HL-60 (cell line): Measurements from ENCODE around the gene RAB8A.

Source experiments
- DNase-seq, 2 experiments: peaks; one replicate each; pipeline ENCODE4 v3.0.0-alpha.2; 2010 to 2020; ENCODE audit warnings: low read depth in 1 of 2, low spot score in 1 of 2
- H3K27ac ChIP-seq: fragments of 250-450 bp; sonication (Bioruptor Pico); replicated peaks from 2 replicates; pipeline ENCODE4 v1.5.1; 2020; ENCODE audit warnings: mild to moderate bottlenecking, moderate library complexity
- H3K27me3 ChIP-seq: fragments of 250-450 bp; sonication (Bioruptor Pico); 2 replicates; pipeline ENCODE4 v1.5.1; 2021; ENCODE audit warnings: mild to moderate bottlenecking, moderate library complexity; ENCODE audit not compliant: insufficient read depth, poor library complexity, severe bottlenecking
- H3K4me3 ChIP-seq: replicated peaks from 2 replicates; pipeline ENCODE4 v1.5.1; 2011; ENCODE audit warnings: mild to moderate bottlenecking, control low read depth, low read length; ENCODE audit not compliant: insufficient read depth
- GABPA ChIP-seq: IDR thresholded peaks from 2 replicates; pipeline ENCODE4 v1.6.1; 2012; ENCODE audit warnings: low read depth
- POLR2AphosphoS5 ChIP-seq: IDR thresholded peaks from 2 replicates; pipeline ENCODE4 v1.6.1; 2012; ENCODE audit warnings: low read depth
- SPI1 ChIP-seq: IDR thresholded peaks from 2 replicates; pipeline ENCODE4 v1.6.1; 2012; ENCODE audit warnings: low read depth, mild to moderate bottlenecking, borderline replicate concordance
- TF ChIP-seq, protein P1 (sequence below): IDR thresholded peaks from one replicate; pipeline ENCODE4 v1.5.1; 2011; ENCODE audit warnings: low read length, control low read depth, inconsistent platforms; ENCODE audit not compliant: insufficient read depth
- TF ChIP-seq, protein P2 (sequence below): IDR thresholded peaks from 2 replicates; pipeline ENCODE4 v1.6.1; 2012; ENCODE audit warnings: low read depth; ENCODE audit not compliant: insufficient replicate concordance

The RAB8A gene

DNA sequence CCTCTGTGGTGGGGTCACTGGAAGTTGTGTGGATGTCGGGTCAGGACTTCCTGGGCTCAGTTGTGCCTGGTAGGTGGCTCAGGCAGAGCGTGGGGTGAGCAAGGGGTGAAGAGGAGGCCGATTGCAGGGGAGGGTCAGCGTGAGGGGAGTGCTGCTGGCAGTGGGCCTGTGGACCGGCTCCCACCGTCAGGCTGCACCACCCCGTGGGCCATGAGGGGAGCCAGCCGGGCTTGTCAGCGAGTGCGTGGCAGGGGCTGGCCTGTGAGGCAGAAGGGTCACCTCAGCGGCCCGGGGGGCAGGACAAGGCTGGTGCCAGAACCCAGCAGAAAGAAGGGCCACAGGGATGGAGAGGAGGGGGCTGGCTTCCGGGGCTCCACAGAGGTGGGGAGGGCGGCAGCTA lies 13.3 kb downstream of the RAB8A start:
- no peaks in the 10 kb centered on the region for H3K27me3 ChIP-seq
- H3K27ac ChIP-seq: no peak overlapping the region
- TF ChIP-seq GABPA (no peak), POLR2AphosphoS5 (peak; percentile 35; the same call in 1 of the 2 replicates)
- no peak for DNase-seq
- no peak overlapping the region for H3K4me3 ChIP-seq

DNA sequence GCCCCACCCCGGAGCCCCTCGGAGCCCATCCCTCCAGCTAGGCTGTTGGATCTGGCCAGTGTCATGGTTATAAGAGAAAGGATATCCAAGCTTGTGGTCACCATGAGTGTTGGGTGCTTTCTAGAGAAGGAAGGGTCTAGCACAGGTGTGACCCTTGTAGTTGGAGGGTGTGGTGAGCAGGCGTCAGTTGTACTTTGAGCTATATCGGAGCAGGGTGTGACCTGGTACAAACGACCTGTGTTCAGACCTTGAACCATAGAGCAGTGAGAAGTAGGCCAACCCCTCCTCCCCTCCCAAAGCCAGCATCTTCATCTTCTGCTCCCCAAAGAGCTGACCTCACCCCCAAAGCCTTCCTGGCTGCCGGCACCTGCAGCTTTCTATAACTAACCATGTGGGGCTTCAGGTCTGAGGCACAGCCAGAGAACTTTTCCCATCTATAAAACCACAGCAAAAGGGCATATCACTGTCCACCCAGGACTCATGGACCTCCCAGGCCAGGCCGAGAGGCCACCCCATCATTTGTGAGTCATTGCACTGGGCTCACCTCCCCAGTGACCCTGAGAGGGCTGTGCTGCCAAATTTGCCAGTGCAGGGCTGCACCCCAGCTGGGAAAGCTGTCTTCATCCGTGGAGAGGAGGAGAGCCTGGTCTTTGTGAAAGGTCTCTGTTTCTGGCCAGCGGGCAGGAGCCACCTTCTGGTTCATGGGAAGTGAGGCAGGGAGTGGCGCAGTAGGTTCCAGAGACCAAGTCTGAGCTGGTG lies 14.2 kb downstream of the RAB8A start:
- Histone ChIP-seq H3K4me3 (no peak overlapping the region), H3K27ac (no peak overlapping the region), H3K27me3 (no peaks in the 10 kb centered on the region)
- no peak for DNase-seq
- TF ChIP-seq GABPA: no peak
- peak; percentile 18; the same call in 1 of the 2 replicates for TF ChIP-seq POLR2AphosphoS5
- TF ChIP-seq SPI1: no peak

DNA sequence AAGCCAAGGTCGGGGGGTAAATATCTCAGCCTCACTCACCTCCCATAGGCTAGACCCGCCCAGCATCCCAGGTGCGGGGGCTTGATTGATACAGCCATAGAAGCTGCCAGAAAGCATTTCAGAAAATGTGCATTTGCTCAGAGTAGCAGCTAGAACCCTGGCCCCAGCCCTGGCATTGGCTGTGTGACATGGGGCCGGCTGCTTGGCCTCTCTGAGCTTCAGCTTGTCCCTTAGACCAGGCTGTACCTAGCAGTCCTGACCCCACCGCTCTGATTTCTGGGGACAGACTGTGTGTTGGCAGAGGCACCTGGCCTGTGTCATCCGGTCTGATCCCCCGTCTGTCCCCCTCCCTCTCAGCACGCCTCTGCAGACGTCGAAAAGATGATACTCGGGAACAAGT lies 15.4 kb downstream of the RAB8A start:
- TF ChIP-seq POLR2AphosphoS5 (no peak), SPI1 (no peak), GABPA (no peak)
- TF ChIP-seq, protein P1, sequence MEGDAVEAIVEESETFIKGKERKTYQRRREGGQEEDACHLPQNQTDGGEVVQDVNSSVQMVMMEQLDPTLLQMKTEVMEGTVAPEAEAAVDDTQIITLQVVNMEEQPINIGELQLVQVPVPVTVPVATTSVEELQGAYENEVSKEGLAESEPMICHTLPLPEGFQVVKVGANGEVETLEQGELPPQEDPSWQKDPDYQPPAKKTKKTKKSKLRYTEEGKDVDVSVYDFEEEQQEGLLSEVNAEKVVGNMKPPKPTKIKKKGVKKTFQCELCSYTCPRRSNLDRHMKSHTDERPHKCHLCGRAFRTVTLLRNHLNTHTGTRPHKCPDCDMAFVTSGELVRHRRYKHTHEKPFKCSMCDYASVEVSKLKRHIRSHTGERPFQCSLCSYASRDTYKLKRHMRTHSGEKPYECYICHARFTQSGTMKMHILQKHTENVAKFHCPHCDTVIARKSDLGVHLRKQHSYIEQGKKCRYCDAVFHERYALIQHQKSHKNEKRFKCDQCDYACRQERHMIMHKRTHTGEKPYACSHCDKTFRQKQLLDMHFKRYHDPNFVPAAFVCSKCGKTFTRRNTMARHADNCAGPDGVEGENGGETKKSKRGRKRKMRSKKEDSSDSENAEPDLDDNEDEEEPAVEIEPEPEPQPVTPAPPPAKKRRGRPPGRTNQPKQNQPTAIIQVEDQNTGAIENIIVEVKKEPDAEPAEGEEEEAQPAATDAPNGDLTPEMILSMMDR: no peak
- TF ChIP-seq, protein P2, sequence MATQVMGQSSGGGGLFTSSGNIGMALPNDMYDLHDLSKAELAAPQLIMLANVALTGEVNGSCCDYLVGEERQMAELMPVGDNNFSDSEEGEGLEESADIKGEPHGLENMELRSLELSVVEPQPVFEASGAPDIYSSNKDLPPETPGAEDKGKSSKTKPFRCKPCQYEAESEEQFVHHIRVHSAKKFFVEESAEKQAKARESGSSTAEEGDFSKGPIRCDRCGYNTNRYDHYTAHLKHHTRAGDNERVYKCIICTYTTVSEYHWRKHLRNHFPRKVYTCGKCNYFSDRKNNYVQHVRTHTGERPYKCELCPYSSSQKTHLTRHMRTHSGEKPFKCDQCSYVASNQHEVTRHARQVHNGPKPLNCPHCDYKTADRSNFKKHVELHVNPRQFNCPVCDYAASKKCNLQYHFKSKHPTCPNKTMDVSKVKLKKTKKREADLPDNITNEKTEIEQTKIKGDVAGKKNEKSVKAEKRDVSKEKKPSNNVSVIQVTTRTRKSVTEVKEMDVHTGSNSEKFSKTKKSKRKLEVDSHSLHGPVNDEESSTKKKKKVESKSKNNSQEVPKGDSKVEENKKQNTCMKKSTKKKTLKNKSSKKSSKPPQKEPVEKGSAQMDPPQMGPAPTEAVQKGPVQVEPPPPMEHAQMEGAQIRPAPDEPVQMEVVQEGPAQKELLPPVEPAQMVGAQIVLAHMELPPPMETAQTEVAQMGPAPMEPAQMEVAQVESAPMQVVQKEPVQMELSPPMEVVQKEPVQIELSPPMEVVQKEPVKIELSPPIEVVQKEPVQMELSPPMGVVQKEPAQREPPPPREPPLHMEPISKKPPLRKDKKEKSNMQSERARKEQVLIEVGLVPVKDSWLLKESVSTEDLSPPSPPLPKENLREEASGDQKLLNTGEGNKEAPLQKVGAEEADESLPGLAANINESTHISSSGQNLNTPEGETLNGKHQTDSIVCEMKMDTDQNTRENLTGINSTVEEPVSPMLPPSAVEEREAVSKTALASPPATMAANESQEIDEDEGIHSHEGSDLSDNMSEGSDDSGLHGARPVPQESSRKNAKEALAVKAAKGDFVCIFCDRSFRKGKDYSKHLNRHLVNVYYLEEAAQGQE: no peak
- Histone ChIP-seq H3K27ac (no peak overlapping the region), H3K27me3 (no peaks in the 10 kb centered on the region), H3K4me3 (no peak overlapping the region)
- no peak for DNase-seq

DNA sequence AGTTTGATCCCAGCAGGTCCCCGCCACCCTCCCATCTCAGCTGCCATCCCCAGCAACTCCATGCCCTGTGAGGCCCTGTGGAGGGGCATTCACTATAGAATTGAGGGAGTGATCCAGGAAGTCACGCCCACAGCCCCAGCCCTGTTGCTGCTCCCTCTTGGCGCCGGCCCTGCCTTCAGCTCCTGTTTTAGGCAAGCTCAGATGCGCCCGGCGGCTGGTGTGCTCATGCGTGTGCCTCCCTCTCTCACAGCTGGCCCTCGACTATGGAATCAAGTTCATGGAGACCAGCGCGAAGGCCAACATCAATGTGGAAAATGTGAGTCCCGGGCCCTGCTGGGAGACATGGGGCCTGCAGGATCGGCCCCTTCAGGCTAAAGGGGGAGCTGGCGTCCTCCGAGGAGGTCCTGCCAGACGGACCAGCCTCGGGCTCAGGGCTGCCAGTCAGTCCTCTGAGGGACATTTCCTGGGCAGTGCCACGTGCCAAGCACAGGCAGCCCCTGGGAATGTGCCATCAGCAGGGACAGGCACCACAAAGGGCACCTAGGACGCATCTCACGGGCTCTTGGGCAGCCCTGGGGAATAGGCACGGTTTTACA lies 16.2 kb downstream of the RAB8A start:
- H3K27ac ChIP-seq: no peak overlapping the region
- TF ChIP-seq, protein P2: no peak
- no peak for TF ChIP-seq SPI1
- TF ChIP-seq POLR2AphosphoS5: no peak; the same call in 1 of the 2 replicates
- TF ChIP-seq, protein P1: no peak
- TF ChIP-seq GABPA: no peak
- no peak overlapping the region for H3K4me3 ChIP-seq
- no peak for DNase-seq
- no peaks in the 10 kb centered on the region for H3K27me3 ChIP-seq
